GM20431 (cell line): ENCODE results near the gene PPP2R2C.

Experiments used
- in situ Hi-C: fragments of 300-500 bp; cut with MseI, MboI; formaldehyde crosslinking; loops from one replicate; pipeline ENCODE4 v1.15.0; 2020; ENCODE audit warnings: low sequenced_read_pairs; ENCODE audit not compliant: unreplicated experiment

The PPP2R2C gene

DNA sequence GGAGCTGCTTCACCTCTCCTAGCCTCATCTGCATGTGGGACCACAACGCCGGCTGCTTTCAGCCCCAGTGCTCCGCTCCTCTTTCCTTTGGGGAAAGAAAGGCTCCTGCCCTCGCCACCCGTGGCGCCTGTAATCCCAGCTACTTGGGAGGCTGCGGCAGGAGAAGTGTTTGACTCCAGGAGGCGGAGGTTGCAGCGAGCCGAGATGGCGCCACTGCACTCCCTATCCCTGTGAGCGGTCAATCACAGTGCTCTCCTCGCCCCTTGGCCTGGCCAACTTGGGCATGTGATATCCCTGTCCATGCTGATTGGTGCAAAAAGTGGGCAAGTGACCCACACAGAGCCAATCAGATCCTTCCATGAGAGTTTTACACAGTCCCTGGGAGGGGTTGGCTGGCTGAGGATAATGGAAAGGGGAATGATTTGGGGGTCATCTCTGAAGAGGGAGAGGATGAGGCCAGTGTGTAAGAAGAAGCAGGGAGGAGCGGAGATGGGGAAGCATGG is 146.6 kb downstream of the PPP2R2C start:
- in situ Hi-C loops: loop anchor here (5.0 kb wide), 1 partner anchor 74 kb away; no protein-coding TSS in a partner anchor

DNA sequence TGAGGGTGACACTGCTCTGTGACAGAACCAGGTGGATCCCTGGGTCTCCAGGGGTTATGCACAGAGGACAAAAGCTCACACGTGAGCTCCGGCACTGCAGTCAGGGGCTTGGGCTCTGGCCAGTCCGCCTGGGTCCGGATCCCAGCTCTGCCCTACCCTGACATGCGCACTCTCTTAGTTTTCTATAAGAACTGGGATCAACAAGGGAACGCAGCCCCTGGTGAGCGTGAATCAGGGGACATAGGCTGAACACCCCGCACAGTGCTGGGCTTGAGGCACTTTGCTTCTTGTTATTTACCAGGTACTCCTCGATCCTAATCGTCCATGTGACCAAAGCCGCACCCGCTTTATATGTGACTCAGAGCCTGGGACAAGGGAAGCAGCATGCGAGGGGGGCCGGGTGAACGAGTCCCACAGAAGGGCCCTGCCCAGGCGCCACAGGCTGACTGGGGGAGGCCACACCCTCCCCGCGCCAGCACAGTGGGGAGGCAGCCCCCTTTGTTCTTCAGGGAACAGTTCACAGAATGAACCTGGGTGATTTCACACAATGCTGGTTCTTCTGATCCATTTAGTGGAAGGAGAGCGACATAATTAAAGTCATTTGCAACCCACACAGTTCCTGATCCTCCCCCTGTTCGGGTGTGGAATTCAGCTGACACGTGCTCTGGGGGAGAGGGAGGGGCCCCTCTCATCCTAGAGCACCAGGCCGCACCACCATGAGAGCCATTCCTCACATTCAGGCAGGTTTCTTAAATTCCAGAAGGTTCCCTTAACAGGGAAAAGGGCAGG is 147.2 kb downstream of the PPP2R2C start:
- in situ Hi-C loops: loop anchor here (5.0 kb wide), 1 partner anchor 73 kb away; no protein-coding TSS in a partner anchor

DNA sequence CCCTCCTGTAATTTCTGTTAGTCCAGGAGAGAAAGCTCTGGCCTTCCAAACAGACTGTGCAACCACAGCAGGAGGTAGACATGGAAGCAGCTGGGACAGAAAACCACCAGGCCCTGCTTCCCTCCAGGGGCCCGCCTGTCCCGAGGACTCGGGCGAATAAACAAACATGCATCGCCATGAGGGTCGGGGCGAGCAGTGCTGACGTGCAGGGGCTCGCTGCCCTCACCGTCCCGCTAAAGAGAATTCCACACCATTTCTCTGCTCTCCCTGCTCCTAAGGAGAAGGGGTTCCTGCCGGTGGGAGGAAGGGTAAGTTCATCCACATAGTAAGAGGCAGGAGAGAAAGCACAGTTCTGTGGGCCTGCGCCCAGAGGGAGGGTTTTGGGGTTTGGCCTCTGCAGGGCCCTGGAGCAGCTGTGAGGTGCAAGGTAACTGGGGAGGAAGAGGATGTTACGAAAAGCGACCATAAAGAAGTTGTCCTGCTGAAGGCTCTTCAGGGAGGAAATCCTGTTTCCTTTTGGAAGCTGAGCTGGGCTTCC is 147.9 kb downstream of the PPP2R2C start:
- in situ Hi-C loops: no loop called here

DNA sequence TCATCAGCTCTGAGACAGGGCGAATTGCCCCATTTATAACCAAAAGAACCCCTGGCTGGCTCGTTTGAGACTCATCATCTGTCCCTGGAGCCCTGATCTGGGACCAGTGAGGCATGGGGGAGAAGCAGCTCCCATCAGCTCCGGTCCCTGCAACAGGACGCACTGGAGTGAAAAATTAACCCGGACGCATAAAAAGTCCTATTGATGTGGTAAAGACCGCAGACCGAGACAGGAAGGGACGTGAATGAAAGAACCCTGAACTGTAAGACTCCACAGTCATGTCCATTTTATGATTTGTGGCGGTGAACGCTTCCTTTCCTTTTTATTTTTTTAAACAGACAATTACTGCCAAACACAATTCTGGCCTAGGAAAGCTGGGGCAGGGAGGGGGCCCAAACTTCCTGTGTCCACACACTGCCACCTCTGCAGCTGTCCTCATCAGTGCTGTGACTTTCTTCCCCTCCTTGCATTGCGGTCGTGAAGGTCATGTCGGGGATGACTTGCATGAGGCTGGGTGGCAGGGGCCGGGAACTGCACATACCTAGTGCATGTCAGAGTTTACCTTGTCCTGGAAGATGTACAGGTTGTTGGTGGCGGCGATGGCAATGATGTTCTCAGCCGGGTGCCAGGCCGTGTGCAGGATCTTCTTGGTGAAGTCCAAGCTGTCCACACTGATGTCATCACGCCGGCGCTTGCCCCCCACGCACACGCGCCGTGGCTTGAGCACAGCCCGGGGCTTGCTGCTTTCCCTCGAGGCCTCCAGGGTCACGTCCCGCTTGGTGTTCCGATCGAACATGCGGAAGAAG is 149.4 kb downstream of the PPP2R2C start:
- in situ Hi-C loops: no loop called here

DNA sequence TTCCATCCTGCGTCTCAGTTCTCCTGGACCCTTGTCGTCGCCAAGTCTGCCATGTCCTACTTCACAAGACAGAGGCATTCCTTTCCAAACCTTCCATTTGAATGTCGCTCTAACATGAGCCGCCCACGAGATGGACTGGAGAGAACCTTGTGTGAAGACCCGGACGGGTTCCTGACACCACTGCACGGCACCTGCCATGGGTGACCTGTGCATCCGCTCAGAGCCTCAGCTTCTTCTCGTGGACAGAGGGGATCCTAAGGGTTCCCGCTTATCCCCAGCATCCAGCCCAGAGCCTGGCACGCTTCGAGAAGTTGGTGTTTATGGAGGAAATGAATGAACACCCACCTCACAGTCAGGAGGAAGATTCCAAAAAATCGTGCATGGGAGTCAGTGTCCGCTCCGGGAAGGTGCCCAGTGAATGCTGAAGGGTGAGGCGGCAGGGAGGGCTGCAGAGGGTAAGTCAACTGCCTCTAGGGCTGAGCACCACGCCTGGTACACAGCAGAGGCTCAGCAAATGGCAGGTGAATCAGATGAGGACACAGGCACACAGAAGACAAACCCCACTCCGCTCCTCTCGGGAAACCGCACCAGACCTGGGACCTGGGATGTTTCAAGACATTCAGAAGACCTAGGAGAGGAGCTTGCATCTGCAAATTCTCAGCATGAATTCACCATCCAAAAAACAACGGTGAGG is 150.2 kb downstream of the PPP2R2C start:
- in situ Hi-C loops: no loop called here

DNA sequence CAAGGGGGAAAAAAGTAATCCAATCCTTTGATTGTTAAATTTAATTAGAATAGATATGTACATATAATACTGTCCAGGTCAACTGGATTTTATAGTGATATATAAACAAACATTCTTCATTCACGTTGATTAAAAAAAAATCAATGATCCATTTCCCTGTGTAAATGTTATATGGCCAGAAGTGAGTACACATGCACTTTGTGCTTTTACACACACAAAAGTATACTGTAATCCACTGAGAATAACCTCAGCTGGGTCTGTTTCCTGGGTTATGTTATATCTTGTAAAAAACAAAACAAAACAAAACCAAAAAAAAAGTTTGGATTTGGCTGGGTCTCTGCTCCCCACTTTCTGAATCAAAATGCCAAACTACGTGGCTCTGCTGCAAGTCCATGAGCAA is 151.1 kb downstream of the PPP2R2C start:
- in situ Hi-C loops: no loop called here

DNA sequence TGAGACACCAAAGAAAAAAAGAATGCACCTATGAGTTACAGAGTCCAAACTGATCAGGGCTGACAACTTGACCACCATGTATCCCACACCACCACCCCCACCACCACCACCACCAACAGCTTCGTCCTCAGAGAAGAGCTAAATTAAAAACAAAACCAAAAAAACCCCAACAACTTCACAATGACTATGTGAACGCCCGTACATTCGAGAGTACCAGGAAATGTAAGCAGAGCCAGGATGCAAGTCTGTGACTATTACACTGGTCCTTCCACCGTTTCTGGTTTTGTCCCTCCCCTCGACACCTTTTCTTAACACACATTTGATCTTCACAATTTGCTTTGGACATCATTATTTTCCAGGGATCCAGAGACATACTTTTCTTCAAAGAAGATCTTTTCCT is 151.8 kb downstream of the PPP2R2C start:
- in situ Hi-C loops: no loop called here

DNA sequence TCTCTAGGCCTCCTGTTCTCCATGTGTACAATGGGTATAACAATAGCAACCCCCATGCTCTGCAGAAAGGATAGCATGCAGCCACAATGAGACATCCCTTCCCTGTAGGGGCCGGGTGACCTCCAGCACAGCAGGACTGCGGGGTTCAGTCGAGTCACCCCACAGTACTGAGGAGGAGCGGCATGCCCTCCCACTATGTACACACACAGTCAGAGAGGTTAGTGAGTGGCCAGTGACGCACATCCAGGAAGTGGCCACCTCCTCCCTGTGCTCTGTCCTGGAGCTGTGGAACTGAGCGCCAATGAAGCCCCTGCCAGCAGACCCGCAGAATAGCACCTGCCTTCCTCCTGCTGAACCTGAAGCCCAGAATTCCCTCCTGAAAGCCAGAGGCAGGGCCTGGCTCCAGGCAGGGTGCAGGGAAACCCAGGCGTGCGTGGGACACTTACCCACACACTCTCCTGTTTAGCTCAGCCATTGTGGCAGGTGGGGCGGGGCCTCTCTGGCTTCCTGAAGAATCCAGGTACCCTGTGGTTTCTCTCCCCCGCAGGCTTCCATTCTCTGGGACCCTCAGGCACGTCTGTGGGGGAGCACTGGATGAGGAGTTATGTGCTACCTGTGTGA is 152.8 kb downstream of the PPP2R2C start:
- in situ Hi-C loops: no loop called here

DNA sequence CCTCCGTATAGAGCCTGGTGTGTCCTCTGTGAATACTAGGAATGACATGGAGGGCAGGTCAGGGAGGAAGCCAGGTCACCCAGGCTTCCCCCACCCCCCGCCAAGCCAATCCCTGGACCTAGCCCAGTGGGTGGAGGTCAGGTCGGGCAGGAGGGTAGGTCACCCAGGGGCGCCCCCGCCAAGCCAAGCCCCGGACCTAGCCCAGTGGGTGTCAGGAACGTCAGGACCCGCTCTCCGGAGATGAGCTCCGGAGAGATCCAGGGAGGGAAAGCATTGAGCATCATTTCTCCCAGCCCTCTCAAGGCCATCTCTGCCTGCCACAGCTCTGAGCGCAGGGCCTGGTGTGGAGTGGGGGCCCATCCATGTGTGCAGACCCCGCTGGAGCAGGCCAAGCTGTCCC is 154.2 kb downstream of the PPP2R2C start:
- in situ Hi-C loops: no loop called here

DNA sequence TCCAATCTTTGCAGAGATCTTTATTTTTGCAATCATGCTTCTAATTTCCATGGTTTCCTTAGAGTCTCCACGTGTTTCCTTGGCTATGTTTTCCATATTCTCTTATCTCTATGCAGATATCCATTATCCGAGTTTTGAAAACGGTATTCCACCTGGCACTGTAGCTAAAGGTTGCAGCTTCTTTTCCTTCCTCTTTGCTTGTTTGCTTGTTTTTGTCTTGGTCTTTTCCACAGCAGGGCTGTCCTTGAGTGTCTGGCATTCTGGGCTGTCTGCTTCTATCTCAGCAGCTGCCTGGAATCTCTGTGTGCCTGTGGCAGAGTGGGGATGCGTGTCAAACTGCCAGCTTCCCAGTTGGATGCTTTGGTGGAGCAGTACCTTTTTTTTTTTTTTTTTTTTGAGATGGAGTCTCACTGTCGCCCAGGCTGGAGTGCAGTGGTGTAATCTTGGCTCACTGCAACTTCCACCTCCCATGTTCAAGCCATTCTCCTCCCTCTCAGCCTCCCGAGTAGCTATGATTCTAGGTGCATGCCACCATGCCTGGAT is 155.9 kb downstream of the PPP2R2C start:
- in situ Hi-C loops: no loop called here

DNA sequence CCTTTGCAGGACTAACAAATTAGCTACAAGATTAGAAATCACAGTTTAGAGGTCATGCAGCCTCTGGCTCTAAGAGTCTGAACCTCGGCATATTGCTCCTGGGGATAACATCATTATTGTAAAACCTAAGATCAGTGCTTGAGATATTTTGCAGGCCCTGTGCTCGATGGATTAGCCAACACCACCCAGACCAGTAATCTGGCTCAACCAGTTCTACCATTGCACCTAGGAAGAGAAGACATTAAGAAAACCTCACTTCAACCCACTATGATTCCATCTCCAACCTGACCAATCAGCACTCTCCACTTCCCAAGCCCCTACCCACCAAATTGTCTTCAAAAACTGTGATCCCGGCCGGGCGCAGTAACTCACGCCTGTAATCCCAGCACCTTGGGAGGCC is 159.2 kb downstream of the PPP2R2C start:
- in situ Hi-C loops: no loop called here

DNA sequence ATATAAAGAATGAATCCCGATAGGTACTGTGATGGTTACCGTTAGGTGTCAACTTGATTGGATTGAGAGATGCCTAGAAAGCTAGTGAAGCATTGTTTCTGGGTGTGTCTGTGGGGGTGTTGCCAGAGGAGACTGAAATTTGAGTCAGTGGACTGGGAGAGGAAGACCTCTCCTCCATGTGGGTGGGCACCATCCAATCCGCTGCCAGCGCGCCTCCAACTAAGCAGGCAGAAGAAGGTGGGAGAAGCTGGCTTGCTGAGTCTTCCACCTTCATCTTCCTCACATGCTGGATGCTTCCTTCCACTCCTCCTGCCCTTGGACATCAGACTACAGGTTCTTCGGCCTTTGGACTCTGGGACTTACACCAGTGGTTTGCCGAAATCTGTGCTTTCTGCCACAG is 162.6 kb downstream of the PPP2R2C start:
- in situ Hi-C loops: no loop called here

DNA sequence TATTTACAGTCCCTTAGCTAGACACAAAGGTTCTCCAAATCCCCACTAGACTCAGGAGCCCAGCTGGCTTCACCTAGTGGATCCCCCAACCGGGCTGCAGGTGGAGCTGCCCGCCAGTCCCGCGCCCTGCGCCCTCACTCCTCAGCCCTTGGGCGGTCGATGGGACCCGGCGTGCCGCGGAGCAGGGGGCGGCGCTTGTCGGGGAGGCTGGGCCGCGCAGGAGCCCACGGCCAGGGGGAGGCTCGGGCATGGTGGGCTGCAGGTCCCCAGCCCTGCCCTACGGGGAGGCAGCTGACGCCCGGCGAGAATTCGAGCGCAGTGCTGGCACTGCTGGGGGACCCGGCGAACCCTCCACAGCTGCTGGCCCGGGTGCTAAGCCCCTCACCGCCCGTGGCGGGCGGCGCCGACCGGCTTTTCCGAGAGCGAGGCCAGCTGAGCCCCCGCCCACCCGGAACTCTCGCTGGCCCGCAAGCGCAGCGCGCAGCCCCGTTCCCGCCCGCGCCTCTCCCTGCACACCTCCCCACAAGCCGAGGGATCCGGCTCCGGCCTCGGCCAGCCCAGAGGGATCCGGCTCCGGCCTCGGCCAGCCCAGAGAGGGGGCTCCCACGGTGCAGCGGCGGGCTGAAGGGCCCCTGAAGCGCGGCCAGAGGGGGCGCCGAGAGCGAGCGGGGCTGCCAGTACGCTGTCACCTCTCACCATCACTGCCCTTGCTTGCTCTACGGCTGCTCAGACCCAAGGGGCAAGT is 163.3 kb downstream of the PPP2R2C start:
- in situ Hi-C loops: no loop called here

DNA sequence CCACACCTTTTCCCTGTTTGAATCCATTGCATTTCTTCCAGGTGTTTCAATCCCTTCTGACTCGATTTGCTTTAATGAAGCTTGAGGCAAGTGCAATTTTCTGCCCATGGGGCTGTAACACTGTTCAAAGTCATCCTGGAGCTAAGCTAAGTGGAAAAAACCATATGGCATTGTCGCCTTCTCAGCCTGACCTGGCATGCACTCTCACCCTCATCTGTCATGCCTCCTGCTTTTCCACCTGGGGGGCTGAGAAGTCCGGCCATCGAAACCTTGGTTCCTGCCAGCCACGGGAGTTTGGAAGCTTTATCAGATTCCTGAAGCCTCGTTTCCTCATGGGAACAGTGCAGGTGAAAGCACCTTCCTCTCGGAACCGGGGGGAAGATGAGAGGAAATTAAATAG is 164.5 kb downstream of the PPP2R2C start:
- in situ Hi-C loops: no loop called here

DNA sequence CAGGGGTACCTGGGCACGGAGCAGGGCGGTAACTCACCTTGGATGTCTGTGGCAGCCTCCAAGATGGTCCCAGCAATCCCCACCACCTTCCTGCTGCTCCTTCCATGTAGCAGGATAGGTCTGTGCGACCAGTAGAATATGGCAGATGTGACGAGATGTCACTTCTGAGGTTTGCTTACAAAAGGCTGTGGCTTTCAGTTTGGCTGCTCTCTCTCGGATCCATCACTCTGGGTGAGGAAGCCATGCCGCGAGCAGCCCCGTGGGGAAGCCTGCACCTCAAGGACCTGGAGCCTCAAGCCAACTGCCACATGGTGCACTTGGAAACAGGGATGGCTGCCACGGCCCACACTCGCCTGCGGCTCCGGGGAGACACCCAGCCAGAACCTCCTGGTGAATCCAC is 165.2 kb downstream of the PPP2R2C start:
- in situ Hi-C loops: no loop called here

DNA sequence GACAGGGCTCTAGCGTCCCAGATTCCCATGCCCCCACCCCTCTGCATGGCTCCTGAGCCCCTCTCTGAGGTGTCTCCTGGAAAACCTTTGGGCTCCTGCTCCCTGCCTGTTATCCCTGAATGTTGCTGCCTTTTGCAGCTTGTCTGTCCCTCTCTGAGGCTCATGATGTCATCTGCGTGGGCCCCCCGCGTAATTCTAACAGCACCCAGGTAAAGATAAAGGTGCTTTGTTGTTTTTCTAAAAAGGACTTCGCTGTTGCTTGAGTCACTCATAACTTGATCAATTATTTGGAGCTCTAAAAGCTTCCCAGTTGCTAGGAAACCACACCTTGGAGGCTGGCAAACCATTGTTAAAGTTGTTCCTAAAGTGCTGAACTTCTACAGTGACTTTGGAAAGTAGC is 166.1 kb downstream of the PPP2R2C start:
- in situ Hi-C loops: no loop called here

DNA sequence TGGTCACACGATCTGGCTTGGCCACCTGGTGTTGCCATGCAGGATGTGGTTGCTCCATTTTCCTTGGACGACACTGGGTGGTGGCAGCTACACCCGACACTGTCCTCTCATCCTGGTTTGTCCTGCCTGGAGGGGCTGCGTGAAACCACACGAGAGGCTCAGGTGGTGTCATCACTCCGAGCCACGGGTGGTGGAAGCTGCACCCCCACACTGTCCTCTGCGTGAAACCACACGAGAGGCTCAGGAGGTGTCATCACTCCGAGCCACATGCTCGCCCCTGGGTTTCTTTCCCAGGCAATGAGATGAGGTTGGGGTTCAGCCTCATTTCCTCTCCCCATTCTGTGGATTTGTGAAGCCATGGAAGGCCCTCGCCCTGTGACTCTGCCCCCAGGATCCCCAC is 168.5 kb downstream of the PPP2R2C start:
- in situ Hi-C loops: no loop called here

DNA sequence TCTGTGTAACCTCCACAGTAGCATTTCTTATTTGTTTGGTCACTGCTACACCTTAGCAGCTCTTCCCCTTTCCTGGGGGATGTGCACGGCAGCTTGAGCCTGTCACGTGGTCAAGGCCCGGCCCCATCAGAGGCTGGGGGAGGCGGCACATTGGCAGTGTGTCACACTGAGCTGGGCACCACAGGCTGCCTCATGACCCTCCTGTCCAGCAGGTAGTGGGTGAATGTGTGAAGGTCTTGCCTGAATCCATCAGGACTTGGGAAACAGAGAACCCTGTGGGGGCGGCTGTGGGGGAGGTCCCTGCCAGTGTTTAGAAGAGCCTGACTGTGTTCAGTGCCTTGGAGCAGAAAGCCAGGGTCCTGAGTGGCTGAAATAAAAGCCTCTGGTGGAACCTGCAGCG is 169.5 kb downstream of the PPP2R2C start:
- in situ Hi-C loops: no loop called here
